Keratinocyte (primary cell): ENCODE data around the gene KCNJ15.

Source experiments
- EZH2 ChIP-seq: IDR thresholded peaks from one replicate; pipeline ENCODE4 v1.6.1; 2012; ENCODE audit warnings: inconsistent platforms, mild to moderate bottlenecking, low read length, moderate library complexity
- TF ChIP-seq, protein P1 (sequence below), 3 experiments: IDR thresholded peaks in 1 of 3; conservative IDR thresholded peaks in 1 of 3; optimal IDR thresholded peaks in 1 of 3; 2 replicates in 2 of 3; 3 replicates in 1 of 3; pipeline versions ENCODE3 to v1.5.1; 2011; ENCODE audit warnings: low read length in 3 of 3, mild to moderate bottlenecking in 3 of 3, moderate library complexity in 2 of 3, control low read depth in 1 of 3, inconsistent platforms in 1 of 3; ENCODE audit not compliant: insufficient read depth in 2 of 3; ENCODE audit errors: extremely low read depth in 1 of 3

DNA sequence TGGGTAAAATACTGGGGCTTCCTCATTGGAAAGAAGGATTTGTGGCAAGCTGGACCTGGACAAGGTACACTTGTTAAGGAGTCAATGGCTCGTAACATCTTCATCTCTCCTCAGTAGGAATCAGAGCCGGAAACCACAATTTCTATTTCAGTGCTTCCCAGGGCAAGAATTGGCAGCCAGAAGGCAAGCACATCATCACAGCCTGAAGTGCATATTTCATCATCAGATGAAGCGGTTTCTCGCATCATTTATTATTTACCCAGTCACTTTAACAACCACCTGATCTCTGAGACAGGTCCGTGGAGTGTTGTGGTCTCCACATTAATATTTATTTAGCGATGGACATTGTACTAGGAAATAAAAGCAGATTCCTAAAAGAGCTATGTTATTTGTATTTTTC, 55.0 kb downstream of the KCNJ15 start:
- TF ChIP-seq EZH2, result no peak
- TF ChIP-seq, protein P1, sequence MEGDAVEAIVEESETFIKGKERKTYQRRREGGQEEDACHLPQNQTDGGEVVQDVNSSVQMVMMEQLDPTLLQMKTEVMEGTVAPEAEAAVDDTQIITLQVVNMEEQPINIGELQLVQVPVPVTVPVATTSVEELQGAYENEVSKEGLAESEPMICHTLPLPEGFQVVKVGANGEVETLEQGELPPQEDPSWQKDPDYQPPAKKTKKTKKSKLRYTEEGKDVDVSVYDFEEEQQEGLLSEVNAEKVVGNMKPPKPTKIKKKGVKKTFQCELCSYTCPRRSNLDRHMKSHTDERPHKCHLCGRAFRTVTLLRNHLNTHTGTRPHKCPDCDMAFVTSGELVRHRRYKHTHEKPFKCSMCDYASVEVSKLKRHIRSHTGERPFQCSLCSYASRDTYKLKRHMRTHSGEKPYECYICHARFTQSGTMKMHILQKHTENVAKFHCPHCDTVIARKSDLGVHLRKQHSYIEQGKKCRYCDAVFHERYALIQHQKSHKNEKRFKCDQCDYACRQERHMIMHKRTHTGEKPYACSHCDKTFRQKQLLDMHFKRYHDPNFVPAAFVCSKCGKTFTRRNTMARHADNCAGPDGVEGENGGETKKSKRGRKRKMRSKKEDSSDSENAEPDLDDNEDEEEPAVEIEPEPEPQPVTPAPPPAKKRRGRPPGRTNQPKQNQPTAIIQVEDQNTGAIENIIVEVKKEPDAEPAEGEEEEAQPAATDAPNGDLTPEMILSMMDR (optimal IDR thresholded peaks at IDR 0.05 in 1 of 3, IDR thresholded peaks at IDR 0.05 in 1 of 3, conservative IDR thresholded peaks at IDR 0.05 in 1 of 3; ENCODE audit: extremely low read depth in 1 of 3, insufficient read depth in 2 of 3, low read length in 3 of 3), result no peak
